Measurements from ENCODE around the gene GRXCR2.
A peak's percentile ranks its signal among the peaks of the same experiment; 100 is the strongest.
"Not testable (repeated sequence)": the region's sequence is repeated elsewhere in the genome, so short reads cannot be mapped to it uniquely, and the experiment has no call there.

Gene GRXCR2

GRCh38 chr5:145887976-145888574, 15.3 kb upstream of the GRXCR2 start:
- TF ChIP-seq CTCF (IDR thresholded peaks at IDR 0.05; ENCODE audit: control insufficient read depth, extremely low read depth, insufficient read depth), result peak; percentile 95
- DNase-seq (ENCODE audit: low read depth), result no peak
- H3K4me3 ChIP-seq (ENCODE audit: low read depth, low read length), result no peak overlapping the region

GRCh38 chr5:145887217-145887616, 14.4 kb upstream of the GRXCR2 start:
- DNase-seq (ENCODE audit: low read depth), result no peak
- TF ChIP-seq CTCF (IDR thresholded peaks at IDR 0.05; ENCODE audit: control insufficient read depth, extremely low read depth, insufficient read depth), result peak; percentile 12; the same call in 1 of the 2 replicates
- no peak overlapping the region for H3K4me3 ChIP-seq (ENCODE audit: low read depth, low read length)

- DNase-seq (ENCODE audit: low read depth), result no peak
- H3K4me3 ChIP-seq (ENCODE audit: low read depth, low read length), result no peak overlapping the region
- TF ChIP-seq CTCF (IDR thresholded peaks at IDR 0.05; ENCODE audit: control insufficient read depth, extremely low read depth, insufficient read depth), result no peak
Measured at GRCh38 chr5:145874765-145875164, 2.0 kb upstream of the GRXCR2 start.

- no peak overlapping the region for H3K4me3 ChIP-seq (ENCODE audit: low read depth, low read length)
- no peak for DNase-seq (ENCODE audit: low read depth)
- no peak for TF ChIP-seq CTCF (IDR thresholded peaks at IDR 0.05; ENCODE audit: control insufficient read depth, extremely low read depth, insufficient read depth)
Measured at GRCh38 chr5:145872486-145872885, 328 bp downstream of the GRXCR2 start.

GRCh38 chr5:145869753-145870152, 3.1 kb downstream of the GRXCR2 start:
- DNase-seq (ENCODE audit: low read depth), result no peak
- no peak overlapping the region for H3K4me3 ChIP-seq (ENCODE audit: low read depth, low read length)
- TF ChIP-seq CTCF (IDR thresholded peaks at IDR 0.05; ENCODE audit: control insufficient read depth, extremely low read depth, insufficient read depth), result no peak

- TF ChIP-seq CTCF (IDR thresholded peaks at IDR 0.05; ENCODE audit: control insufficient read depth, extremely low read depth, insufficient read depth), result no peak
- no peak for DNase-seq (ENCODE audit: low read depth)
- no peak overlapping the region for H3K4me3 ChIP-seq (ENCODE audit: low read depth, low read length)
Measured at GRCh38 chr5:145867806-145868205, 5.0 kb downstream of the GRXCR2 start.

GRCh38 chr5:145864432-145864831, 8.4 kb downstream of the GRXCR2 start:
- DNase-seq (ENCODE audit: low read depth); H3K4me3 ChIP-seq (ENCODE audit: low read depth, low read length): not testable (repeated sequence)
